GM12874 (cell line): ENCODE measurements around the gene HS6ST2.

Source experiments
- TF ChIP-seq, protein P1 (sequence below): IDR thresholded peaks from 2 replicates; pipeline ENCODE4 v1.5.1; 2011; ENCODE audit warnings: low read depth, mild to moderate bottlenecking, control low read depth, low read length, moderate library complexity; ENCODE audit not compliant: insufficient read depth

The HS6ST2 gene

DNA sequence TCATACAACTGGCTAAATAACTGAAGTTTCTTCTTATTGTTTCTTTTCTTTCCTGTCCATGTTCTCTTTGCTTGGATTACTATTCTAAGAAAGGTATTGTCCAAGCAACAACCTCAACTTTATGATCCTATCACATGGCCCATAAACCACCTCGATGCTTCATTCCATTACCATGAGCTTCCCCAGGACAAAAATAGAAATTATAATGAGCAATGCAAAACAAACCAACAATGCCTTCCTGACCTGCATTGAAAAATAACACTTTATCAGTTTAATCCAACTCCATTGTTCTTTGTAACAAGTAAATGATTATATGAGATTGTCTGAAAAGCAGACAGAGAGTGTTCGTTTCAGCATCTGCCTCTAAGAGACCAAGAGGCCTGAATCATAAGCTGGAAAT is 148.8 kb downstream of the HS6ST2 start:
- TF ChIP-seq, protein P1, sequence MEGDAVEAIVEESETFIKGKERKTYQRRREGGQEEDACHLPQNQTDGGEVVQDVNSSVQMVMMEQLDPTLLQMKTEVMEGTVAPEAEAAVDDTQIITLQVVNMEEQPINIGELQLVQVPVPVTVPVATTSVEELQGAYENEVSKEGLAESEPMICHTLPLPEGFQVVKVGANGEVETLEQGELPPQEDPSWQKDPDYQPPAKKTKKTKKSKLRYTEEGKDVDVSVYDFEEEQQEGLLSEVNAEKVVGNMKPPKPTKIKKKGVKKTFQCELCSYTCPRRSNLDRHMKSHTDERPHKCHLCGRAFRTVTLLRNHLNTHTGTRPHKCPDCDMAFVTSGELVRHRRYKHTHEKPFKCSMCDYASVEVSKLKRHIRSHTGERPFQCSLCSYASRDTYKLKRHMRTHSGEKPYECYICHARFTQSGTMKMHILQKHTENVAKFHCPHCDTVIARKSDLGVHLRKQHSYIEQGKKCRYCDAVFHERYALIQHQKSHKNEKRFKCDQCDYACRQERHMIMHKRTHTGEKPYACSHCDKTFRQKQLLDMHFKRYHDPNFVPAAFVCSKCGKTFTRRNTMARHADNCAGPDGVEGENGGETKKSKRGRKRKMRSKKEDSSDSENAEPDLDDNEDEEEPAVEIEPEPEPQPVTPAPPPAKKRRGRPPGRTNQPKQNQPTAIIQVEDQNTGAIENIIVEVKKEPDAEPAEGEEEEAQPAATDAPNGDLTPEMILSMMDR, result no peak

DNA sequence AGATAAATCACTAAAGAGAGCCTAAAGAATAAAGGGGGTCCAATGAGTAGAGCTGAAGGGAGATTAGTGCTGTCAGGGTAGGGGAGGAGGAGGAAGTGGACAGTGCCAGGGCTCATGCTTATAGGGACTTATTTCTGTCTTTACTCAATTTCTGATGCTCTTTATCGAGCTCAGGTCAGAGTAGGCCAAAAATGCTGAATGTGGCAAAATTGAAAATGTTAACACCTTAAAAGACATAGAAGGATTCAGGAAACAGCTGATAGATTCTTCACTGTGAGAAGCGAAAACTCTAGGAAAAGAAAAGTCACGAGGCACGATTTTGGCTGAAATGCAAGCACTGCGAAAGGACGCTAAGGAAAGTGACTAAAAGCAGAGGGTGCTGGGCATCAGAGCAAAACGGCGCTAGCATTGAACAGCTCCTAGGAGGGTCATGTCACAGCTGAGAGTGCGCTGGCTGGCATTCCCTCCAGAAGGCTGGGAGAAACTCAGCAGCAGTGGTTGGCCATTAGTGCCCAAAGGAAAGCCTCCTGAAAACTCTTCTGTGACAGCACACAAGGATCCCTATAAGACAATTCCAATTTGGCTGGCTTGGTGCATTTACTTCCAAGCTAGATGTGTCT is 150.9 kb downstream of the HS6ST2 start:
- TF ChIP-seq, protein P1, result no peak

DNA sequence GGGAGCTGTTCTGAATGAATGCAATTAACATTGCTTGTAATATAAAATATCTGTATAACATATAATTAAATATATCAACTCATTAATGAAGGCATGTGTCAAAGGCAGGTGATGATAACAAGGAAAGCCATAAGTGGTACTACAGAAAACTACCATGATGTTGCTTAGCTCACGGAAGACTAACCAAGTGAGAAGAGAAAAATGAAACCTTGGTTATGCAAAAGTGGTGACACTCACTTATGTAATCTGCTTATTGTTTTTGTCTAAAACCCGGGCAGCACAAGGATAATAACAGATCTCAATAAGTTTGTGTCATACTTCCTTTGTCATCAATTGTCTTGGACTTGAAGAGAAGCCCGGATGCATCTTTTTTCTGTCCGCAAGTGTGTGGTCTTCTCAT is 156.4 kb downstream of the HS6ST2 start:
- TF ChIP-seq, protein P1, result no peak

DNA sequence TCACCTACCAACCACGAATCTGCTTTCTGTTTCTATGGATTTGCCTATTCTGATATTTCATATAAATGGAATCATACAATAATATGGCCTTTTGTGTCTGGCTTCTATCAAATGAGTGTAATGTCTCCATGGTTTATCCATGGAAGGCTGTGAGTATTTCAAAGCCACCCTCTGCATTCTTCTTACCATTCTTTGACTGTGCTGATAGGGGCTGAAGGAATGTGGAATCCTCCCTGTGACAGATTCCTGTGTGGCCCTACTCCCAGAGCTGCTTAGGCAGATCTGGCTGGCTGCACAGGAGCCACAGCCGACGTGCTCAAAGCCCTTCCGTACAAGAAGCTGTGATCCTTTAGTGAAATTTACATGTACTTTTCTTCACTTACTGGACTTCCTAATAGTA is 163.2 kb downstream of the HS6ST2 start:
- TF ChIP-seq, protein P1, result no peak

DNA sequence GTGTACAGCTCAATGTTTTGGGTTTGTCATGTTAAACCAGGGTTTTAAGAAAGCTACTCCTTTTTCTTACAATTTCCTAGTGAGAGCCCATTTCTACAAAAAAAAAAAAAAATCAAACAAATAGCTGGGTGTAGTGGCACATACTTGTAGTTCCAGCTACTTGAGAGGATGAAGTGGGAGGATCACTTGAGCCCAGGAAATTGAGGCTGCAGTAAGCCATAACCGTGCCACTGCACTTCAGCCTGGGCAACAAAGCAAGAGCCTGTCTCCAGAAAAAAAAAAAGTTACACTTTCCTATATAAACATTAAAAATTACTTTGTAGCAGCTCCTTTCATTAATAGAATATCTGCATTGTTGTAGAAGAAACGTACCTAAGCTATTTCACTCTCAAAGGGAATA is 166.7 kb downstream of the HS6ST2 start:
- TF ChIP-seq, protein P1, result no peak

DNA sequence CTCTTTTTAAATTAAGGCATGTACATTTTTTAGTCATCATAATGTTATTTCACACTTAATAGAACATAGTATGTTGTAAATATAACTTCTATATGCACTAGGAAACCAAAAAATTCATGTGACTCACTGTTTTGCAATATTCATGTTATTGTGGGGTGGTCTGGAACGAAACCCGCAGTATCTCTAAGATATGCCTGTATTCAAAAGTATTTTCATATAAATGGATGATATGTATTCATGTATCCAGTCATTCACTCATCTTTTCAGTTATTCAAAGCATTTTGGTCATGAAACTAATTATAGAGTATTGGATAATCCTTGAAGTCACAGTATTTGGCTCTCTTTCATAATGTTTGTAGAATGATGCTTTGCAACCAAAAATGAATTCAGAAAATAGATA is 168.1 kb downstream of the HS6ST2 start:
- TF ChIP-seq, protein P1, result no peak

DNA sequence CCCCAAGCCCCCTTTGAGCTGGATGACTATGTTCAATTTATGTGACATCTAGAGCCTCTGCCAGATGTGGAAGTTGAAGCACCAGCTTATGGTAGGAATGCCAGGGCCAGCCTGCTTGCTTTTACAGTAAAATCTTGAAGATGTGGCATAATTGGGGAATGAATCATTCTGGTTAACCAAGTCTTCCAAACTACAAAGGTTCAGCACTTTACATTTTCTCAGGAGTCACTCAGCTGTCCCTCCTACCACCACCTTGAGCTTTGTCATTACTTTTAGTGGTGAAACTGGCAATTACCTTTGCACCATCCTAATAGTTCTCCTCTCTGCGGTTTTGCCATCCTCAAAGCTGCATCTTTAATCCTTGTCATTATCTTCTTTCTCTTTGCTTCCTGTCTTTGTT is 172.2 kb downstream of the HS6ST2 start:
- TF ChIP-seq, protein P1, result no peak
